Measurements from ENCODE around the gene CRKL.

The CRKL gene

GRCh38 chr22:20960609-20961008 lies 43.4 kb downstream of the CRKL start:
- H3K14ac ChIP-seq (ENCODE audit: low read length): no peak overlapping the region
- no peak overlapping the region for H2BK12ac ChIP-seq (ENCODE audit: low read length)
- H3K18ac ChIP-seq (ENCODE audit: low read length): no peak overlapping the region
- H3K4me3 ChIP-seq (ENCODE audit: low read length in 2 of 2): no peak overlapping the region
- no peak overlapping the region for H4K8ac ChIP-seq (ENCODE audit: low read depth, low read length)
- no peak overlapping the region for H3K27ac ChIP-seq (replicated peaks; ENCODE audit: low read length)
- H2AK5ac ChIP-seq (ENCODE audit: low read depth, low read length): no peak overlapping the region
- WGBS, 2 donors (ENCODE audit: extremely low coverage in 2 of 2, insufficient read length in 2 of 2, insufficient replicate concordance in 1 of 2): no CpG with 5 or more reads among the region's 4 CpGs
- H3K27me3 ChIP-seq (ENCODE audit: control insufficient read depth in 3 of 3, insufficient read depth in 3 of 3, low read depth in 1 of 3, low read length in 3 of 3): peaks cover 7 to 30% (median 24%) of the 10 kb centered on the region in 3 experiments
- H3K23ac ChIP-seq (ENCODE audit: low read depth, low read length, poor library complexity): no peak overlapping the region
- H3K4ac ChIP-seq (ENCODE audit: low read length): no peak overlapping the region
- H2BK120ac ChIP-seq (ENCODE audit: low read depth, low read length): no peak overlapping the region
- H3K9me3 ChIP-seq (replicated peaks in 1 of 2; ENCODE audit: control insufficient read depth in 2 of 2, insufficient read depth in 1 of 2, low read depth in 1 of 2, low read length in 2 of 2): peaks cover 0 to 2% of the 10 kb centered on the region in 2 donors
- no peak overlapping the region for H3K9ac ChIP-seq (ENCODE audit: low read depth, low read length, poor library complexity)
- H2BK5ac ChIP-seq (ENCODE audit: low read length): peak overlapping the region; percentile 26
- H2BK15ac ChIP-seq (ENCODE audit: low read length): no peak overlapping the region
- H3K36me3 ChIP-seq (replicated peaks in 1 of 2; ENCODE audit: control insufficient read depth in 2 of 2, insufficient read depth in 2 of 2, low read length in 2 of 2): peaks cover 0 to under 1% of the 10 kb centered on the region in 2 donors
- no peak overlapping the region for H3K4me2 ChIP-seq (ENCODE audit: insufficient read depth, low read length, poor library complexity, severe bottlenecking)
- DNase-seq (ENCODE audit: low spot score): no peak
- no peak overlapping the region for H2AFZ ChIP-seq (ENCODE audit: low read length)
- H4K91ac ChIP-seq (ENCODE audit: low read depth, low read length, poor library complexity): no peak overlapping the region
- H3K79me1 ChIP-seq (ENCODE audit: low read depth, low read length): peaks cover 3% of the 10 kb centered on the region
- H3K4me1 ChIP-seq (ENCODE audit: control insufficient read depth in 2 of 2, insufficient read depth in 1 of 2, low read depth in 1 of 2, low read length in 2 of 2): peaks cover 9 to 17% of the 10 kb centered on the region in 2 donors

GRCh38 chr22:20962491-20962945 lies 45.3 kb downstream of the CRKL start:
- peak overlapping the region; percentile 25 for H2BK15ac ChIP-seq (ENCODE audit: low read length)
- H3K4me3 ChIP-seq (ENCODE audit: low read length in 2 of 2): no peak overlapping the region
- no peak overlapping the region for H3K18ac ChIP-seq (ENCODE audit: low read length)
- peak overlapping the region; percentile 46 for H2BK5ac ChIP-seq (ENCODE audit: low read length)
- H3K23ac ChIP-seq (ENCODE audit: low read depth, low read length, poor library complexity): peak overlapping the region; percentile 29
- H2BK120ac ChIP-seq (ENCODE audit: low read depth, low read length): no peak overlapping the region
- H3K79me1 ChIP-seq (ENCODE audit: low read depth, low read length): peaks cover 3% of the 10 kb centered on the region
- peaks cover 11 to 14% of the 10 kb centered on the region in 2 donors for H3K4me1 ChIP-seq (ENCODE audit: control insufficient read depth in 2 of 2, insufficient read depth in 1 of 2, low read depth in 1 of 2, low read length in 2 of 2)
- H4K91ac ChIP-seq (ENCODE audit: low read depth, low read length, poor library complexity): no peak overlapping the region
- no peaks in the 10 kb centered on the region for H3K9me3 ChIP-seq (replicated peaks in 1 of 2; ENCODE audit: control insufficient read depth in 2 of 2, insufficient read depth in 1 of 2, low read depth in 1 of 2, low read length in 2 of 2)
- peak overlapping the region; percentile 3 for H3K14ac ChIP-seq (ENCODE audit: low read length)
- H3K27me3 ChIP-seq (ENCODE audit: control insufficient read depth in 3 of 3, insufficient read depth in 3 of 3, low read depth in 1 of 3, low read length in 3 of 3): peaks cover 0 to 48% (median 9%) of the 10 kb centered on the region in 3 experiments
- no peak overlapping the region for H3K4ac ChIP-seq (ENCODE audit: low read length)
- no peak overlapping the region for H2AK5ac ChIP-seq (ENCODE audit: low read depth, low read length)
- H3K9ac ChIP-seq (ENCODE audit: low read depth, low read length, poor library complexity): no peak overlapping the region
- H2BK12ac ChIP-seq (ENCODE audit: low read length): no peak overlapping the region
- WGBS, 2 donors (ENCODE audit: extremely low coverage in 2 of 2, insufficient read length in 2 of 2, insufficient replicate concordance in 1 of 2): no CpG with 5 or more reads among the region's 6 CpGs
- H3K4me2 ChIP-seq (ENCODE audit: insufficient read depth, low read length, poor library complexity, severe bottlenecking): no peak overlapping the region
- no peak for DNase-seq (ENCODE audit: low spot score)
- H3K27ac ChIP-seq (replicated peaks; ENCODE audit: low read length): no peak overlapping the region
- H2AFZ ChIP-seq (ENCODE audit: low read length): no peak overlapping the region
- no peaks in the 10 kb centered on the region for H3K36me3 ChIP-seq (replicated peaks in 1 of 2; ENCODE audit: control insufficient read depth in 2 of 2, insufficient read depth in 2 of 2, low read length in 2 of 2)
- H4K8ac ChIP-seq (ENCODE audit: low read depth, low read length): no peak overlapping the region

GRCh38 chr22:20963201-20964052 lies 46.2 kb downstream of the CRKL start:
- no CpG with 5 or more reads among the region's 7 CpGs for WGBS, 2 donors (ENCODE audit: extremely low coverage in 2 of 2, insufficient read length in 2 of 2, insufficient replicate concordance in 1 of 2)
- H4K91ac ChIP-seq (ENCODE audit: low read depth, low read length, poor library complexity): no peak overlapping the region
- H4K8ac ChIP-seq (ENCODE audit: low read depth, low read length): no peak overlapping the region
- H3K27ac ChIP-seq (replicated peaks; ENCODE audit: low read length): no peak overlapping the region
- DNase-seq (ENCODE audit: low spot score): no peak
- H3K4me2 ChIP-seq (ENCODE audit: insufficient read depth, low read length, poor library complexity, severe bottlenecking): no peak overlapping the region
- peak overlapping the region in 1 of 2 donors; percentile 16 for H3K4me3 ChIP-seq (ENCODE audit: low read length in 2 of 2)
- no peak overlapping the region for H3K14ac ChIP-seq (ENCODE audit: low read length)
- peak overlapping the region; percentile 93 for H2AK5ac ChIP-seq (ENCODE audit: low read depth, low read length)
- no peaks in the 10 kb centered on the region for H3K9me3 ChIP-seq (replicated peaks in 1 of 2; ENCODE audit: control insufficient read depth in 2 of 2, insufficient read depth in 1 of 2, low read depth in 1 of 2, low read length in 2 of 2)
- H3K18ac ChIP-seq (ENCODE audit: low read length): peak overlapping the region; percentile 79
- H3K23ac ChIP-seq (ENCODE audit: low read depth, low read length, poor library complexity): peak overlapping the region; percentile 81
- peaks cover 3% of the 10 kb centered on the region for H3K79me1 ChIP-seq (ENCODE audit: low read depth, low read length)
- no peak overlapping the region for H2BK120ac ChIP-seq (ENCODE audit: low read depth, low read length)
- H3K4me1 ChIP-seq (ENCODE audit: control insufficient read depth in 2 of 2, insufficient read depth in 1 of 2, low read depth in 1 of 2, low read length in 2 of 2): peaks cover 15 to 21% of the 10 kb centered on the region in 2 donors
- H2BK12ac ChIP-seq (ENCODE audit: low read length): peak overlapping the region; percentile 30
- no peak overlapping the region for H2AFZ ChIP-seq (ENCODE audit: low read length)
- peak overlapping the region; percentile 30 for H3K4ac ChIP-seq (ENCODE audit: low read length)
- H2BK15ac ChIP-seq (ENCODE audit: low read length): peak overlapping the region; percentile 86
- no peaks in the 10 kb centered on the region for H3K36me3 ChIP-seq (replicated peaks in 1 of 2; ENCODE audit: control insufficient read depth in 2 of 2, insufficient read depth in 2 of 2, low read length in 2 of 2)
- H3K27me3 ChIP-seq (ENCODE audit: control insufficient read depth in 3 of 3, insufficient read depth in 3 of 3, low read depth in 1 of 3, low read length in 3 of 3): peaks cover 0 to 50% (median under 1%) of the 10 kb centered on the region in 3 experiments
- peak overlapping the region; percentile 32 for H3K9ac ChIP-seq (ENCODE audit: low read depth, low read length, poor library complexity)
- H2BK5ac ChIP-seq (ENCODE audit: low read length): peak overlapping the region; percentile 46

- peak overlapping the region in 1 of 2 donors; percentile 42 for H3K4me3 ChIP-seq (ENCODE audit: low read length in 2 of 2)
- H3K27me3 ChIP-seq (ENCODE audit: control insufficient read depth in 3 of 3, insufficient read depth in 3 of 3, low read depth in 1 of 3, low read length in 3 of 3): peaks cover 0 to 50% (median 0%) of the 10 kb centered on the region in 3 experiments
- WGBS, 2 donors (ENCODE audit: extremely low coverage in 2 of 2, insufficient read length in 2 of 2, insufficient replicate concordance in 1 of 2): no CpG with 5 or more reads among the region's 6 CpGs
Observed at GRCh38 chr22:20964090-20964798, 47.0 kb downstream of the CRKL start.

More at GRCh38 chr22:20964090-20964798, 47.0 kb downstream of the CRKL start:
- peaks cover 3% of the 10 kb centered on the region for H3K79me1 ChIP-seq (ENCODE audit: low read depth, low read length)
- H3K4me1 ChIP-seq (ENCODE audit: control insufficient read depth in 2 of 2, insufficient read depth in 1 of 2, low read depth in 1 of 2, low read length in 2 of 2): peaks cover 18 to 22% of the 10 kb centered on the region in 2 donors
- H3K36me3 ChIP-seq (replicated peaks in 1 of 2; ENCODE audit: control insufficient read depth in 2 of 2, insufficient read depth in 2 of 2, low read length in 2 of 2): no peaks in the 10 kb centered on the region
- H2AK5ac ChIP-seq (ENCODE audit: low read depth, low read length): peak overlapping the region; percentile 93
- peak overlapping the region; percentile 86 for H2BK15ac ChIP-seq (ENCODE audit: low read length)
- H3K27ac ChIP-seq (replicated peaks; ENCODE audit: low read length): no peak overlapping the region
- peak overlapping the region; percentile 81 for H3K23ac ChIP-seq (ENCODE audit: low read depth, low read length, poor library complexity)
- peak overlapping the region; percentile 32 for H3K9ac ChIP-seq (ENCODE audit: low read depth, low read length, poor library complexity)
- no peak for DNase-seq (ENCODE audit: low spot score)
- peak overlapping the region; percentile 30 for H2BK12ac ChIP-seq (ENCODE audit: low read length)
- peak overlapping the region; percentile 80 for H2AFZ ChIP-seq (ENCODE audit: low read length)
- no peak overlapping the region for H4K8ac ChIP-seq (ENCODE audit: low read depth, low read length)
- H3K9me3 ChIP-seq (replicated peaks in 1 of 2; ENCODE audit: control insufficient read depth in 2 of 2, insufficient read depth in 1 of 2, low read depth in 1 of 2, low read length in 2 of 2): no peaks in the 10 kb centered on the region
- no peak overlapping the region for H3K14ac ChIP-seq (ENCODE audit: low read length)
- no peak overlapping the region for H2BK5ac ChIP-seq (ENCODE audit: low read length)
- peak overlapping the region; percentile 79 for H3K4me2 ChIP-seq (ENCODE audit: insufficient read depth, low read length, poor library complexity, severe bottlenecking)
- peak overlapping the region; percentile 79 for H3K18ac ChIP-seq (ENCODE audit: low read length)
- H4K91ac ChIP-seq (ENCODE audit: low read depth, low read length, poor library complexity): peak overlapping the region; percentile 56
- no peak overlapping the region for H2BK120ac ChIP-seq (ENCODE audit: low read depth, low read length)
- peak overlapping the region; percentile 30 for H3K4ac ChIP-seq (ENCODE audit: low read length)
